HepG2 (cell line): ENCODE results near the gene ACTRT2. TPM values are rescaled to one million over a fixed set of nuclear protein-coding genes. Genes with fewer than 3 reads are reported as not detected.

Experiments
- ATAC-seq: fragments of 200-7000 bp; cut with Tn5 transposase; 3 replicates; pipeline ENCODE4 v1.9.1; 2020; ENCODE audit warnings: mild to moderate bottlenecking, moderate library complexity
- BruUV-seq: library from RNA; stranded (reverse); fragments of 400-500 nt; replicated peaks from 2 replicates; lab custom pipeline; 2021; lab: Mats Ljungman, UMichigan
- CTCF ChIA-PET: fragments of 300-600 bp; formaldehyde crosslinking; extraction: SDS; loops from one replicate; lab custom pipeline; 2021; ENCODE audit warnings: low total read pairs, inconsistent platforms, low intra/inter-chr PET ratio; lab: Yijun Ruan, JAX
- POLR2A ChIA-PET: fragments of 350-600 bp; sonication (Branson Sonifier 250); formaldehyde crosslinking; loops from one replicate; lab custom pipeline; 2020; ENCODE audit warnings: antibody characterized with exemption, inconsistent platforms; lab: Yijun Ruan, JAX
- DNase-seq: peaks from one replicate; pipeline ENCODE4 v3.0.0-alpha.2; 2015; ENCODE audit warnings: low spot score
- FAIRE-seq: peaks from 3 replicates; lab custom pipeline; 2011; peaks lifted over from hg19 to GRCh38; lab: Jason Lieb, UNC
- H2AFZ ChIP-seq: one replicate; pipeline ENCODE4 v1.6.1; 2011; ENCODE audit warnings: low read length, inconsistent platforms
- H3K27ac ChIP-seq: fragments of 300-600 bp; 3 replicates; pipeline ENCODE4 v1.8.0; 2011; ENCODE audit warnings: mixed run types, mild to moderate bottlenecking, mixed read lengths, low read length, inconsistent platforms; ENCODE audit not compliant: insufficient read depth; ENCODE audit errors: extremely low read length
- H3K27me3 ChIP-seq, 2 experiments: fragments of 200-600 bp in 1 of 2; 2 replicates in 1 of 2; 3 replicates in 1 of 2; pipeline versions ENCODE4 v1.6.0 to v1.8.0; 2011; ENCODE audit warnings: low read length in 2 of 2, mild to moderate bottlenecking in 2 of 2, moderate library complexity in 2 of 2, inconsistent platforms in 1 of 2; ENCODE audit not compliant: insufficient read depth in 2 of 2, control insufficient read depth in 1 of 2
- H3K36me3 ChIP-seq, 2 experiments: fragments of 200-600 bp in 1 of 2; replicated peaks in 1 of 2; 2 replicates in 1 of 2; 3 replicates in 1 of 2; pipeline versions ENCODE4 v1.5.1 to v1.8.0; 2011; ENCODE audit warnings: low read length in 2 of 2, inconsistent platforms in 1 of 2; ENCODE audit not compliant: insufficient read depth in 2 of 2, control insufficient read depth in 1 of 2
- H3K4me1 ChIP-seq: 2 replicates; pipeline ENCODE4 v1.5.1; 2012; ENCODE audit warnings: low read length, inconsistent platforms; ENCODE audit not compliant: insufficient read depth
- H3K4me2 ChIP-seq: 2 replicates; pipeline ENCODE4 v1.6.0; 2011; ENCODE audit warnings: low read depth, low read length, inconsistent platforms
- H3K4me3 ChIP-seq, 3 experiments: fragments of 200-600 bp in 1 of 3; sonication (generic), shearing (Covaris generic) in 1 of 3; replicated peaks in 1 of 3; 2 replicates each; pipeline ENCODE4 v1.5.1; 2011 to 2016; ENCODE audit warnings: low read length in 3 of 3, inconsistent platforms in 2 of 3, low read depth in 2 of 3, mild to moderate bottlenecking in 2 of 3, control low read depth in 1 of 3, mixed read lengths in 1 of 3; ENCODE audit not compliant: insufficient read depth in 1 of 3
- H3K79me2 ChIP-seq: one replicate; pipeline ENCODE4 v1.6.1; 2011; ENCODE audit warnings: low read length, inconsistent platforms; ENCODE audit not compliant: insufficient read depth
- H3K9ac ChIP-seq: 2 replicates; pipeline ENCODE4 v1.6.0; 2011; ENCODE audit warnings: mild to moderate bottlenecking, low read depth, low read length, inconsistent platforms; ENCODE audit not compliant: insufficient read depth
- H3K9me3 ChIP-seq: 2 replicates; pipeline ENCODE4 v1.5.1; 2012; ENCODE audit warnings: mild to moderate bottlenecking, low read length
- H4K20me1 ChIP-seq: 2 replicates; pipeline ENCODE4 v1.6.0; 2011; ENCODE audit warnings: inconsistent platforms, mild to moderate bottlenecking, low read length, moderate library complexity; ENCODE audit not compliant: insufficient read depth
- ASH2L ChIP-seq: fragments of 300-600, 200-600 bp; sonication (generic); IDR thresholded peaks from 2 replicates; pipeline ENCODE4 v1.7.0; 2017; ENCODE audit warnings: low read depth, mild to moderate bottlenecking, moderate library complexity, mixed read lengths, low read length; ENCODE audit not compliant: insufficient read length
- ATF7-NPFF ChIP-seq: sonication (generic); formaldehyde crosslinking; IDR thresholded peaks from 2 replicates; pipeline ENCODE4 v1.8.1; 2023; ENCODE audit warnings: mild to moderate bottlenecking, low read depth, missing genetic modification reagents, moderate library complexity
- CAMTA2 ChIP-seq: sonication (generic); formaldehyde crosslinking; IDR thresholded peaks from 2 replicates; pipeline ENCODE4 v1.4.0; 2020; ENCODE audit warnings: mild to moderate bottlenecking, missing genetic modification reagents, borderline replicate concordance
- NAIF1 ChIP-seq: sonication (generic); formaldehyde crosslinking; IDR thresholded peaks from 2 replicates; pipeline ENCODE4 v1.5.0; 2020; ENCODE audit warnings: mild to moderate bottlenecking, missing genetic modification reagents, borderline replicate concordance
- PRPF4 ChIP-seq: fragments of 200-400 bp; formaldehyde crosslinking; IDR thresholded peaks from 2 replicates; pipeline ENCODE4 v1.6.1; 2016; ENCODE audit warnings: low read length, low read depth; ENCODE audit not compliant: poor library complexity, severe bottlenecking
- TSC22D2 ChIP-seq: sonication (generic); formaldehyde crosslinking; IDR thresholded peaks from 2 replicates; pipeline ENCODE4 v1.5.1; 2020; ENCODE audit warnings: missing genetic modification reagents, mild to moderate bottlenecking, borderline replicate concordance
- ZNF264 ChIP-seq: sonication (generic); formaldehyde crosslinking; IDR thresholded peaks from 2 replicates; pipeline ENCODE4 v1.4.0; 2020; ENCODE audit warnings: missing genetic modification reagents
- ZNF557 ChIP-seq: sonication (generic); formaldehyde crosslinking; IDR thresholded peaks from 2 replicates; pipeline ENCODE4 v1.4.0; 2020; ENCODE audit warnings: missing genetic modification reagents
- ZSCAN31 ChIP-seq: sonication (generic); formaldehyde crosslinking; IDR thresholded peaks from 2 replicates; pipeline ENCODE4 v1.5.0; 2020; ENCODE audit warnings: low read depth, mild to moderate bottlenecking, missing genetic modification reagents
- WGBS: methylation state at CpG from one replicate; pipeline ENCODE4 v1.1.6; 2017; ENCODE audit warnings: low lambda C conversion rate; 5-methylcytosine and 5-hydroxymethylcytosine counted together
- in situ Hi-C: cut with HindIII; loops from 2 replicates; pipeline ENCODE4 v1.10.0; 2017; ENCODE audit warnings: low pct_unique_long_range_greater_than_20kb; ENCODE audit not compliant: extremely low pct_ligation_motif_present
- intact Hi-C: fragments of 100-400 bp; cut with micrococcal nuclease; formaldehyde crosslinking; loops from one replicate; pipeline ENCODE4 v1.10.0; 2022; ENCODE audit not compliant: unreplicated experiment
- polyA plus RNA-seq, 8 experiments: library from polyadenylated mRNA; depleted of rRNA in 3 of 8; stranded (reverse) in 7 of 8; unstranded in 1 of 8; fragments of >200 nt; fragmentation: Illumina TruSeq in 4 of 8; extraction: Trizol in 4 of 8; gene quantifications; 2 replicates each; pipeline versions ENCODE4 v1.2.1 to v1.2.3, GENCODE V29; 2011 to 2016; ENCODE audit warnings: low read depth in 4 of 8, missing spikeins in 1 of 8, mixed read lengths in 1 of 8; ENCODE audit not compliant: insufficient read depth in 1 of 8
- total RNA-seq, 5 experiments: library from RNA; depleted of rRNA; stranded (reverse); fragments of >200 nt; fragmentation: Illumina TruSeq; extraction: Trizol; gene quantifications; 2 replicates each; pipeline ENCODE4 v1.2.3, GENCODE V29; 2016; ENCODE audit warnings: low read depth in 1 of 5
- TF ChIP-seq, protein P1 (sequence below): sonication (generic); formaldehyde crosslinking; IDR thresholded peaks from 2 replicates; pipeline ENCODE4 v1.5.1; 2020; ENCODE audit warnings: mild to moderate bottlenecking, missing genetic modification reagents, borderline replicate concordance
- TF ChIP-seq, protein P2 (sequence below): IDR thresholded peaks from 2 replicates; pipeline ENCODE4 v1.6.1; 2016; ENCODE audit warnings: control low read depth

ACTRT2 gene
- total and polyA plus RNA-seq, 2 of the 13 experiments (the other 11 are each of a cell fraction or from before 2014, with no cell fraction given) = not detected

DNA sequence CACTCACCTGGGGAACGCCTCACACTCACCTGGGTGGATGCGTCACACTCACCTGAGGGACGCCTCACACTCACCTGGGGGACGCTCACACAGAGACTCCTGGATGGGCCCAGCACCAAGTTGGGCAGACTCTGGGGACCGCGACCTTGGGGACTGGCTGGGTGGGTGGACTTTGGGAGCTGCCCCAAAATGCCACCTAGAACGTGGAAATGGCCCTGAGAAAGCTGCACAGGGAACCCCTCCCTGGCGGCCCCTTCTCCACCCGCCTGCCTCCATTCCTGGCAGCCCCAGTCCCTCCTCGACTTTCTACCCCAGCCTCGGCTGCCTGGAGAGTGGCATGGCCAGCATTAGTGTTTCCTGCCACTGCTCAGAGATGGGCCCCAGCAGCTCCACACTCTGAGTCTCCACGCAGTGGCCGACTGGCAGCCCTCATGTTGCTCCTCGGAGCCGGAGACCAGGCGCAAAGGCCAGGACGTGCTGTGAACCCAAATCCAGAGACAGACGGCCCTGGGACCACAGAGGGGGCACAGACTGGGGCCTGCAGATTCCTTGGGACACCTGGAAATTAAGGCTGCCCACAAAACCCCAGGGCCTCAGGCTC lies 46.5 kb upstream of the ACTRT2 start:
- BruUV-seq = no TSS peak
- Histone ChIP-seq H3K4me2 (no peak overlapping the region), H2AFZ (no peak overlapping the region), H3K9me3 (no peaks in the 10 kb centered on the region), H3K27ac (no peak overlapping the region), H3K4me3 (no peak overlapping the region), H3K27me3 (peaks cover 12 to 28% of the 10 kb centered on the region in 2 experiments; a peak in 4 of 5 replicates), H3K79me2 (no peaks in the 10 kb centered on the region), H3K4me1 (no peaks in the 10 kb centered on the region), H3K36me3 (no peaks in the 10 kb centered on the region), H4K20me1 (no peaks in the 10 kb centered on the region), H3K9ac (no peak overlapping the region)
- POLR2A ChIA-PET = no interaction called here
- TF ChIP-seq ZNF557 (CRISPR knock-in tag) (no peak), PRPF4 (no peak), NAIF1 (CRISPR knock-in tag) (no peak), ZSCAN31 (no peak), CAMTA2 (no peak), ATF7-NPFF (CRISPR knock-in tag) (no peak), TSC22D2 (CRISPR knock-in tag) (no peak), ZNF264 (no peak), ASH2L (no peak)
- TF ChIP-seq, protein P1, sequence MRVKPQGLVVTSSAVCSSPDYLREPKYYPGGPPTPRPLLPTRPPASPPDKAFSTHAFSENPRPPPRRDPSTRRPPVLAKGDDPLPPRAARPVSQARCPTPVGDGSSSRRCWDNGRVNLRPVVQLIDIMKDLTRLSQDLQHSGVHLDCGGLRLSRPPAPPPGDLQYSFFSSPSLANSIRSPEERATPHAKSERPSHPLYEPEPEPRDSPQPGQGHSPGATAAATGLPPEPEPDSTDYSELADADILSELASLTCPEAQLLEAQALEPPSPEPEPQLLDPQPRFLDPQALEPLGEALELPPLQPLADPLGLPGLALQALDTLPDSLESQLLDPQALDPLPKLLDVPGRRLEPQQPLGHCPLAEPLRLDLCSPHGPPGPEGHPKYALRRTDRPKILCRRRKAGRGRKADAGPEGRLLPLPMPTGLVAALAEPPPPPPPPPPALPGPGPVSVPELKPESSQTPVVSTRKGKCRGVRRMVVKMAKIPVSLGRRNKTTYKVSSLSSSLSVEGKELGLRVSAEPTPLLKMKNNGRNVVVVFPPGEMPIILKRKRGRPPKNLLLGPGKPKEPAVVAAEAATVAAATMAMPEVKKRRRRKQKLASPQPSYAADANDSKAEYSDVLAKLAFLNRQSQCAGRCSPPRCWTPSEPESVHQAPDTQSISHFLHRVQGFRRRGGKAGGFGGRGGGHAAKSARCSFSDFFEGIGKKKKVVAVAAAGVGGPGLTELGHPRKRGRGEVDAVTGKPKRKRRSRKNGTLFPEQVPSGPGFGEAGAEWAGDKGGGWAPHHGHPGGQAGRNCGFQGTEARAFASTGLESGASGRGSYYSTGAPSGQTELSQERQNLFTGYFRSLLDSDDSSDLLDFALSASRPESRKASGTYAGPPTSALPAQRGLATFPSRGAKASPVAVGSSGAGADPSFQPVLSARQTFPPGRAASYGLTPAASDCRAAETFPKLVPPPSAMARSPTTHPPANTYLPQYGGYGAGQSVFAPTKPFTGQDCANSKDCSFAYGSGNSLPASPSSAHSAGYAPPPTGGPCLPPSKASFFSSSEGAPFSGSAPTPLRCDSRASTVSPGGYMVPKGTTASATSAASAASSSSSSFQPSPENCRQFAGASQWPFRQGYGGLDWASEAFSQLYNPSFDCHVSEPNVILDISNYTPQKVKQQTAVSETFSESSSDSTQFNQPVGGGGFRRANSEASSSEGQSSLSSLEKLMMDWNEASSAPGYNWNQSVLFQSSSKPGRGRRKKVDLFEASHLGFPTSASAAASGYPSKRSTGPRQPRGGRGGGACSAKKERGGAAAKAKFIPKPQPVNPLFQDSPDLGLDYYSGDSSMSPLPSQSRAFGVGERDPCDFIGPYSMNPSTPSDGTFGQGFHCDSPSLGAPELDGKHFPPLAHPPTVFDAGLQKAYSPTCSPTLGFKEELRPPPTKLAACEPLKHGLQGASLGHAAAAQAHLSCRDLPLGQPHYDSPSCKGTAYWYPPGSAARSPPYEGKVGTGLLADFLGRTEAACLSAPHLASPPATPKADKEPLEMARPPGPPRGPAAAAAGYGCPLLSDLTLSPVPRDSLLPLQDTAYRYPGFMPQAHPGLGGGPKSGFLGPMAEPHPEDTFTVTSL (CRISPR knock-in tag) = no peak
- TF ChIP-seq, protein P2, sequence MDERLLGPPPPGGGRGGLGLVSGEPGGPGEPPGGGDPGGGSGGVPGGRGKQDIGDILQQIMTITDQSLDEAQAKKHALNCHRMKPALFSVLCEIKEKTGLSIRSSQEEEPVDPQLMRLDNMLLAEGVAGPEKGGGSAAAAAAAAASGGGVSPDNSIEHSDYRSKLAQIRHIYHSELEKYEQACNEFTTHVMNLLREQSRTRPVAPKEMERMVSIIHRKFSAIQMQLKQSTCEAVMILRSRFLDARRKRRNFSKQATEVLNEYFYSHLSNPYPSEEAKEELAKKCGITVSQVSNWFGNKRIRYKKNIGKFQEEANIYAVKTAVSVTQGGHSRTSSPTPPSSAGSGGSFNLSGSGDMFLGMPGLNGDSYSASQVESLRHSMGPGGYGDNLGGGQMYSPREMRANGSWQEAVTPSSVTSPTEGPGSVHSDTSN (CRISPR knock-in tag) = no peak
- ATAC-seq = no peak
- in situ Hi-C loops (no loop called here), intact Hi-C loops (no loop called here)
- 0% methylated on average over 3 of the region's 18 CpGs for WGBS
- FAIRE-seq = no peak
- CTCF ChIA-PET = no interaction called here
- DNase-seq = no peak
